DMS 273 (cell line): Measurements from ENCODE around the gene CA12.
A peak's percentile ranks its signal among the peaks of the same experiment; 100 is the strongest.

Experiments
- DNase-seq: peaks from one replicate; lab custom pipeline; 2025; ENCODE audit not compliant: unreplicated experiment; lab: John Stamatoyannopoulos, UW

The CA12 gene

DNA sequence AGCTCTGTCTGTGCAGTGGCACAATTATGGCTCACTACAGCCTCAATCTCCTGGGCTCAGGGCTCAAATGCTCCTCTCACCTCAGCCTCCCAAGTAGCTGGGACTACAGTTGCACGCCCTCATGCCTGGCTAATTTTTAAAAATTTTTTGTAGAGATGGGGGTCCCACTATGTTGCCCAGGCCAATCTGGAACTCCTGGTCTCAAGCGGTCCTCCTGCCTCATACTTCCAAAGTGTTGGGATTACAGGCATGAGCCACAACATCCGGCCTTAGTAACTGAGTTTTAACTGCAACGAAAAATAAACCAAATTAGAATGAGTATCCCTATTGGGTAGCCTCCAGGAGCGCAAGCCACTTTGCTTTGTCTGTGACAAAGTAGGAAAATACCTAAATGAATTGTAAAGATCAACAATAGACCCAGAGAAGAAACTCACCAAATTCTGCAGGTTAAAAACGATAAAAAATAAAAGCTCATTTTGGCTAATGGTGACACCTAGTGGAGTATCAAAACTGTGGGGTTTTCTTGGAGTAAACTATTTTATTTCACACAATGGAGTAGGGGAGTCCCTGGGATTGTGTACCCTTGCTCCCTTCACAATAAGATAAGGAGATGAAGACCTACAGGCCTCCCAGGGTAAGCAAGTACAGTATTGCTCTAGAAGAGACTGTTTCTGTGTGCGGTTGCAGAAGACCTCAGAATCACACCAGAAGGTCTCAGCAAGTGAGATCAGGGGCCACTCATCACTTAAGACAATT is 21.0 kb upstream of the CA12 start:
- DNase-seq: peak; percentile 42

DNA sequence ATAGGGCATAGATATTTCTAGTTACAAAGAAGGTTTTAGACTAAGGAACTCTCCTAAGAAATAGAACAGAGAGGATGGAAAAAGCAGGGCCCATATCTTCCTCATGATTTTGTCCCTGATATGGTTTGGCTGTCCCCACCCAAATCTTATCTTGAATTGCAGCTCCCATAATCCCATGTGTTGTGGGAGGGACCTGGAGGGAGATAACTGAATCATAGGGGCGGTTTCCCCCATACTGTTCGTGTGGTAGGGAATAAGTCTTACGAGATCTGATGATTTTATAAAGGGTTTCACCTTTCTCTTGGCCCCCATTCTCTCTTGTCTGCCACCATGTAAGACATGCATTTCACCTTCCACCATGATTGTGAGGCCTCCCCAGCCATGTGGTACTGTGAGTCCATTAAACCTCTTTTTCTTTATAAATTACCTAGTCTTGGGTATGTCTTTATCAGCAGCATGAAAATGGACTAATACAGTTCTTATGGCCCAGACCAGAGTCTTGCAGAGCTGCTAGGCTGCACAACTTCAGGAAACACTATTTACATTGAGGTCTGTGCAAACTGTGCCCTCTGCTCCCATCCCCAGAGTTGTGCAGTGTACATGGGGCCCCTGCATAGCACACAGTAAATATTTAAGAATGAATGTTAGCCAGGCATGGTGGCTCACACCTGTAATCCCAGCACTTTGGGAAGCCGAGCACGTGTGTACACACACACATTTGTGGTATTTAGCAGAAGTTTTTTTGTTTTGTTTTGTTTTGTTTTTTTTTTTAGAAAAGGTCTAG is 20.3 kb upstream of the CA12 start:
- no peak for DNase-seq

DNA sequence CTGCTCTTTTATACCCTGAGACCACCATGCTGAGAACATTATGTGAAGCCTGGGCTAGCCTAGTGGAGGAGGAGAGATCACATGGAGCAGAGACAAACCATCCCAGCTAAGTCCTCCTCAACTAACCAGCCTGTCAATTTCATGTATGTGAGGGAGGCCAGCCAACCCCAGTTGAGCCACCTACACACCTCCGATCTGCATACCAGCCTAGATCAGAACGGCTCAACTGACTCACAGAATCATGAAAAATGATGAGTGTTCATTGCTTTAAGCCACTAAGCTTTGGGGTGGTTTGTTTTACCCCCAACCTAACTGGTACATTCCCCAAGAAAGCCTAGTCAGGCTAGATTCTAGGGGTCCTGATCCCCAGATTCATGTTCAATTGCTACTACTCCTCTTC is 19.4 kb upstream of the CA12 start:
- no peak for DNase-seq

DNA sequence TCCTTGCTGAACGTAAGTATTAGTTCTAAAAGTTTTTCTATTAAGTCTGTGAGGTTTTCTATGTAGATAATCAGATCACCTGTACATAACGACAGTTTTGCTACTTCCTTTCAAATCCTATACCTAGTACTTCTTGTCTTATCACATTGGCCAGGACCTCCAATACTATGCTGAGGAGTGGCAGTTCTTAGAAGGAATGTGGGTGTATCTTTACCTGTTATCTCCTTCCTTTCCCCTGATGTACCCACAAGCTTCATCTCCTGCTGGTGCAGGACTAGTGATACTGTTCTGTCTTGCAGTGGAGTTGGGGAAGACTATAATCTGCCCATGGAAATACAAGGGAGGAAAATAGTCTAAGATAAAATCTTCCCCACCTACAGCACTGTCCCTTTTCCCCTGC is 16.8 kb upstream of the CA12 start:
- DNase-seq: no peak

DNA sequence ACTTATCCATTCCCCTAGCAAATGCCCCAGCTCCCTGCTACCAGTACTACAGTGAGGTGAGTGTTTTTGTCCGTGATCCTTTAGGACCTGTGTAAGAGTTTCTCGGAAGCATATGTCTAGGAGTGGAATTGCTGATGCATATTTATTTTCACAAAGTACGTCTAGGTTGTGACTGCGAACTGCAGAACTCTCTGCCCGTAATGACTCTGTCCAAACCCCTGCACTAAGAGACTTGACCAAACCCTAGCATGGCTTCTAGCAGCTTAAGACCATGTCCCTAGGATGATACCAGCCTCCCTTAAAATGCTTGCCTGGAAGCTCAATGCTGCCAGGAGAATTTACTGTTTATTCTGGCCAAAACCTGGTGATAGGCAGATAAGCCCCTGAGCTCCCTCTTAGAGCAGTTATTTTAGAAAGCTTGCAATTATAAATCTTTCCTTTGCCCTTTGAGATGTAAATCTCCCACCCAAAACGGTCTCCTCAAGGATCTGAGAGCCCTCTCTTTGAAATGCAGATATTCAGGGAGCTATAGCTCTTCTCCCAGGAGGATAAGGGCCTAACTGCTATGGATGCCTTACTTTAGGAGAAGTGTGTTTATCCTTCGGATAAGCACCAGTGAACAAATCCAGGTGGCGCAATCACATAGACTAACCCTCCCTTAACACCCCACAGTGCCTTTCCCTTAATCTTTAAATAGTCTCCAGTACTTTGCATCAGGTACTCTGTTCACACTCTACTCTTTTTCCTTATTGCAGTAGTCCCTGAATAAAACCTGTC is 14.7 kb upstream of the CA12 start:
- peak; percentile 7 for DNase-seq

DNA sequence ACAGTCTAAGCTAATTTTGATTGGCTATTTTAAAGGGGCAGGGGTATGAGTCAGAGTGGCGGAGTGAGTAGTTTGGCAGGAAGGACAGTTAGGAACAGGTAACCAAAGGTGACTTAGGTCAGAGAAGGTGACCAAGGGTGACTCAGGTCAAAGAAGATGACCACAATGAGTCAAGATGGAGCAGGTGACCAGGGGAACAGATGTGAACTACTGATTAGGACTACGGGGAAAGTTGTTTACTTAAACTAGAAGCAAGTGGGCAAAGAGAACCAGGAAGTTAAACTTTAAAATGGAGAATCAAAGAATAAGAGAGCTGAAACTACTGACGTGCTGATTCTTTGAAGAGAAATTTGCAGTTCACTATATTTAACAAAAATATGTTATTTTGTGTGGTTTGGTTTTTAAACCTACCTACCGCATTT is 14.1 kb upstream of the CA12 start:
- DNase-seq: no peak

DNA sequence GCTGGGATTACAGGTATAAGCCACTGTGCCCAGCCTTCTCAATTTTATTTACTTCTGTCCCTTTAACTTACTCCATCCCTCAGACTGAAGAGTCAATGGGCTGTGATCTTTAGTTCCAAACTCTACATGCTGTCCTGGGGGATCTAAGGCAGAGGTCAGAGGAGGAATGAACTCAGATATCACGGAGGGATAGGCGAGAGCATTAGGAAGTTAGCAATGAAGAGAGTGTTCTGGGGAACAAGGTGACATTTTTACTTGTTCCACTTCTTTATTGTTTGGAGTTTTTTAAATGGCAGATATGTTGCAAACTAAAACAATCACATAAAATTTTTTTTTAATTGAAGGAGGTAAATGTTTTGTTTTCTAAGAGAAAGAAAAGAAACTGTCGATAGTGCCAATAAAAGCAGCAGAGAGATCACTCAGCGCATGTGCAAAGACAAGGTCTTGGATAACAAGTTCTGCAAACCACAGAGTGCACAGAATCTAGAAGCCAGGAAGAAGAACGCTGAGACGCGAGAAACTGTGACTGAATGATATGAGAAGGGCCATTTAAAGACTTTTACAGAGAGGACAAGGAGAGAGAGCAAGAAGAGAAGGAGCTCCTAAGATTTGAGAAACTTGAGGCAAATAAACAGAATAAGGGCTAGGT is 10.8 kb upstream of the CA12 start:
- no peak for DNase-seq

DNA sequence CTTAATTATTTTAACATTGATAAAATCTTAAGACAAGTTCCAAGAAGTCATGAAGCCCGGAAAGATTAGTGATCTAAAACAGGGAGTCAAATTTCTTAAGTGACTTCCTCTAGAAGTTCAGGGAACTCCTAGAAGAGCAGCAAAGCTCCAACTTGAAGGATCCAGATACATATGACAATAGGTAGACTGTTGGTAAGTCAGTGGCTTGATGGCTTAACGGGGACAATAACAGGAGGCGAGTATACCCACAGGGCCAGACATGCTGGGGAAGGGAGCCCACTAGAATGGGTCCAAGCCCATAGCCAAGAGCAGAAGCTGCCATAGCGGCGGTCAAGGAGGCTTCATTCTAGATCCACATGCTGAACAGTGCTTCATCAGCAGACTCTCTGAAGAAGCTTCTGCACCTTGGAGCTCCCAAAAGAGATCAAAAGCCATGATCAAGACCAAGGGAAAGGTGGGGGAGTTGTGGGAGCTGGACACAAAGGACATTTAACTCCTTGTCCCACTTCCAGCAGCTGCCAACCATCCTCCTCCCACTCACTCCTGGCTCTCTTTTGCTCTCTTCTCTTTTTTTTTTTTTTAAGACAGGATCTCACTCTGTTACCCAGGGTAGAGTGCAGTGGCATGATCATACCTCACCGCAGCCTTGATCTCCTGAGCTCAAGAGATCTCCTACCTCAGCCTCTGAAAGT is 10.2 kb upstream of the CA12 start:
- DNase-seq: no peak

DNA sequence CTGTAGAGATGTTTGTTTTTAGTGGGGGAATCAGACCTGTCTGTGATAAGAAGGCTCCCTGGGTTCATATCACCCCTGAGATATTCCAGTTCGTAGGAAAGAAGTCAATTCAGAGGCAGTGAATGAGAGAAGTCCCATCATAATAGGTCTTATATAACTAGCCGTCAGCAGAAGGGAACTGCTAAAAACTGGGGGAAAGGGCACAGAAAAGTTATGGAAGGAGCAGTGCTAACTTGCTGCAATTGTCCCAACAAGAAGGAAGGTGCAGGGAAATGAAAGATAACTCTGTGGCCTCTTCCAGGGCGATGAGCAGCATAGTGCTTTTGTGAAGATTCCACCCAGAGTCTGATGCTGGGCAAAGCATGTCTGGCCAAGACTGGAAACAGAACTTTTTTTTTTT is 9.0 kb upstream of the CA12 start:
- no peak for DNase-seq

GRCh38 chr15:63389902-63390670 is 8.4 kb upstream of the CA12 start:
- DNase-seq: peak; percentile 8

GRCh38 chr15:63388511-63388910 is 6.9 kb upstream of the CA12 start:
- DNase-seq: no peak

DNA sequence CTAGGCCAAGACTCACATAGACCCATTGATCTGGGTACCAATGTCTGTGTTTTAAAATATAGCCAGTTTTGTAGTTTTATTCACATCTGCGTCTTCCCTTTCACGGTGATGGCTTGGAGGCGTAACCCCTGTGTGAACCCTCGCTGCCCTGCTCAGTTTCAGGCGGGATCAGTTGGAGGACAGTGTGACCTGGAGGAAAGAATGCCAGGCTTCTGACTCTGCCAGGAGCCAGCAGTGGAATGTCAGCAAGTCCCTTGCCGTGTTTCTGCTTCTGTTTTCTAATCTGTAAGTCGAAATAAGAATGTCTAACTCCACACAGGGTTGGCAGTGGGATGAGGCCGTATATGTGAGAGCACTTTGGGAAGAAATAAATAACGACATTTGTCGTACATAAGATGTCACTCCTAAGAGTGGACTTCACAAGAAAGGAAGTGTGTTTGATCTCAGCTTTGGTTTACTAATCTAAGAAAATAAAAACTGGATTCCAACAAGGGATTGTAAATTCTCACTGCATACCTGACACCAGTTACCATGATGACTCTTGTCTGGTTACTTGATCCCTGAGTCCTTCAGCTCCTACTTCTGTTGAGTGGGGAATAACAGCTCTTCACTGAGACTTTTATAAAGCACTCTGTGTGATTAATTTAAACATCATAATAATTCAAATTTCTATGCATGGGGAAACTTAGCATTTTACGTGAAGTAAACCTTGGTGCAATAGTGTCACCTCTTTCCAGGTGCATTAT is 6.3 kb upstream of the CA12 start:
- DNase-seq: no peak

DNA sequence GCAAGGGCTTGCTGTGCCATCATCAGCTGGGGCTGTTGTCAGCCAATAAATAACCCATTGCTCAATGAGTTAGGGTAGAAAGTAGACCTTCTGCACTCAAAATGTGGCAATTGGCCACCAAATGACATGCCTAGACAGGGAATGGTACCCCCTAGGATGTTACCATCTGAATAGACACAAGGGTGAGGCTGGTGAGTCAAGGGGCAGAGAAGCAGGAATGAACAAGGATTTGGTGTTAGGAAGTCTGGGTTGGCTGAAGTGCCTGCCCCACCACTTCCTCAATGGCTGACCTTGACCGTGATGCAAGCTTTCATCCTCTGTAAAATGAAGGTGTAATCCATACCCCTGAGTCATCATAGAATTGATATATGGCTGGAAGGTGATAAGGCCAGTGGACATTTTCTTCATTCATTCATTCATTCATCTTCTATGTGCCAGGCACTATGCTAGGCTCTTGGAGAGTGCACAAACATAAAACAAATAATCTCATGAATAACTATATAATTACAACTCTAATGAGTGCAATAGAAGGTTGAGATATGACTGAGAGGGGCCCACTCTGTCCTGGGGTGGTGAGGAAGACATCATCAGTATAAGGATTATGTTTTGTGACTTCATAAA is 4.4 kb upstream of the CA12 start:
- no peak for DNase-seq

- no peak for DNase-seq
Observed at GRCh38 chr15:63384906-63385305, 3.3 kb upstream of the CA12 start.

GRCh38 chr15:63382966-63383710 is 1.5 kb upstream of the CA12 start:
- DNase-seq: no peak

GRCh38 chr15:63380808-63381282 is 801 bp downstream of the CA12 start:
- DNase-seq: peak; percentile 56

- DNase-seq: peak; percentile 56
Observed at GRCh38 chr15:63380151-63380807, 1.4 kb downstream of the CA12 start.
